Brain pericyte (primary cell): Measurements from ENCODE around the gene ZNF710.
"Not testable (repeated sequence)": the region's sequence is repeated elsewhere in the genome, so short reads cannot be mapped to it uniquely, and the experiment has no call there.

ENCODE experiments used
- DNase-seq: peaks from one replicate; pipeline ENCODE4 v3.0.0-alpha.2; 2012; ENCODE audit warnings: low read depth, low spot score

The ZNF710 gene

DNA sequence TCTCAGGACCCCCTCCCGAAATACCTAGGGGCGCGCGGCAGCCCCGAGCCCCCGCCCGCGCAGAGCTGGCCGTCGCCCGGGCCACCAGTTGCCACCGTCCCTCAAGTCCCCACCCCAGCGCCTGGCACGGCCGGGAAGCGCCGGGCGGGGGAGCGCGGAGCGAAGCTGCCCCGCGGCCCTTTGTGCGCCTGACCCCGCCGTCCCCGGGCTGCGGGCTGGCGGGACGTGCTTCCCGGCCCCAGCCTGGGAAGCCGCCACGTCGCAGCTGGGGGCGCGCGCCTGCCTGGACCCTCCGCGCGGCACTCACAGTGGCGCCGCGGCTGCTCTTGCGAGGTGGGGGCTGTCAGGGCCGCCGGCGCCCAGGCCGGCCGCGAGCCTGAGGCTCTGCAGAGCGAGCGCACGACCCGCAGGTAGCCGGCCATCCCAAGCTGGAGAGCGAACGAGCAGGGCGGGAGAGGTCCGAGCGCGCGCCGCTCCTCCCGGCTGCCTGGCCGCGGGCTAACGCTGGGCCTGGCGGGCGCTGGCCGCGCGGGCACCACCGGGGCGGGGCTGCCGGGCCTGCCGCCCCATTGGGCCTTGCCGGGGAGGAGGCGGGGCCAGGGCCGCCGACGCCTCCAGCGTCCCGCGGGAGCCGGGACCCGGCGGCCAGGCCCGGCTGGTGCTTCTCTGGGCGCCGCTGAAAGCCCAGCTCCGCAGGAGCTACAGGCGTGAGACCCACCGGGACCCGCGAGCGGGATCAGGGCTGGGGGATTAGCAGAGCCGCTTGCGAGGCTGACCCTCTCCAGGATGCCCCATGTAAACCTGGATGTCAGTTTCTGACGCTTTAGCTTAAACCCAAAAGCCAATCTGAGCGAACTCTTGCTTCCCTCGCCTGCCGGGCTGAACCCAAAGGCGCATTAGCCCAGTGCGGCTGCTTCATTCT, 101.1 kb downstream of the ZNF710 start, which contains the start of gene IDH2:
TSS of gene IDH2 (minus strand) at position 500 of the 922 bp plus-strand sequence. CDS start at position 422, 78 bp downstream.
- DNase-seq = no peak

DNA sequence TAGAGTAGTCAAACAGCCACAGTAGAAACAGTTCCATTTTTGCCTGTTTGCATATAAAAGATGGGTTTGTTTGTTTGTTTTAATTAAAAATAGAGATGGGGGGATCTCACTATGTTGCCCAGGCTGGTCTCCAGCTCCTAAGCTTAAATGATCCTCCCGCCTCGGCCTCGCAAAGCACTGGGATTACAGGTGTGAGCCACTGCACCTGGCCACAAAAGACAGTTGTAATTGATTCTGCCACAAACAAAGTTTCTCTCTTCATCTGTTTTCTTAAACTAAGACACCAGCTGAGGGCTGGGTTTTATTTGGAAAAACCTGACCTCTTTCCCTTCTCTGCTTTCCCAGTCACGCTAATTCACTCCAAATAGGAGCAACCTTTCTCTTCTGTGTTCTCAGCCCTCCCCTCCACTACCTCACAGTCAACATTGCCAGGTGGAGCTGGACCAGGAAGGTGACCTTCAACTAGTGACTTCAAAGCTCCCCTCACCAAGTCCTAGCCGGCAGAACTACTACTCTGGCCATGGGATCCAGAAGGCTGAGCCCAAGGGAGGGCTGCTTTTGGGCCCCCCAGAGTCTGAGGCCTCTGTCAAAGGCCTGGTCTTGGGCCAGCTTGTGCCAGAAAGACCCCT, 102.7 kb downstream of the ZNF710 start:
- DNase-seq = no peak

DNA sequence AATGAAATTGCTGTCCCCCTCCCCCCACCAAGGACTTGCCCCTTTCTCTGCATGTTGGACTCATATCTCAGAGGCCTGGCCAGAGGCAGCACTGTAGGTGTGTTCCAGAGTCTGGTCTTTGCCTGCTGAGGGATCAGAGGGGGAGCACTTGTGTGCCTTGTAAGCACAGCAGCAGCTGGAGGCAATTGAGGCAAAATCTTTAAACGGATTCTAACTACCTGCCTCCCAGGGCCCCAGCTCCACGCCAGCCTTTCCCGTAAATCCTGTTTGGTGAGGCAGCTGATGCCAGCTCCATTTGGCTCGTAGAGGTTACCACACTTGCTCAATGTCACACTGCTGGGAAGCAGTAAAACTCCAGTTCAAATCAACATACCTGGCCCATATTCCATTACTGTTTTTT, 103.4 kb downstream of the ZNF710 start:
- no peak for DNase-seq

DNA sequence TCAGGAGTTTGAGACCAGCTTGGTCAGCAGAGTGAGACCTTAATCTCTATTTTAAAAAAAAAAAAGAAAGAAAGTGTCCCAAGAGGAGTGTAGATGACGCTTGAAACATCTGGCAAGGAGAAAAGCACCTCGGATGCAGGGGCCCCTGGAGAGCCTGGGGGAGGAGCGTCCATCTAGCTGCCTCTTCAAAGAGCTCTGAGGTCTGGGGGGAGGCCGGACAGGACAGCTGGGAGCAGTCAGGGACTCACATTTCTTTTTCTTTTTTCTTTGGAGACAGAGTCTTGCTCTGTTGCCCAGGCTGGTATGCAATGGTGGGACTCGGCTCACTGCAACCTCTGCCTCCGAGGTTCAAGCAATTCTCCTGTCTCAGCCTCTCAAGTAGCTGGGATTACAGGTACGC, 104.4 kb downstream of the ZNF710 start:
- no peak for DNase-seq

DNA sequence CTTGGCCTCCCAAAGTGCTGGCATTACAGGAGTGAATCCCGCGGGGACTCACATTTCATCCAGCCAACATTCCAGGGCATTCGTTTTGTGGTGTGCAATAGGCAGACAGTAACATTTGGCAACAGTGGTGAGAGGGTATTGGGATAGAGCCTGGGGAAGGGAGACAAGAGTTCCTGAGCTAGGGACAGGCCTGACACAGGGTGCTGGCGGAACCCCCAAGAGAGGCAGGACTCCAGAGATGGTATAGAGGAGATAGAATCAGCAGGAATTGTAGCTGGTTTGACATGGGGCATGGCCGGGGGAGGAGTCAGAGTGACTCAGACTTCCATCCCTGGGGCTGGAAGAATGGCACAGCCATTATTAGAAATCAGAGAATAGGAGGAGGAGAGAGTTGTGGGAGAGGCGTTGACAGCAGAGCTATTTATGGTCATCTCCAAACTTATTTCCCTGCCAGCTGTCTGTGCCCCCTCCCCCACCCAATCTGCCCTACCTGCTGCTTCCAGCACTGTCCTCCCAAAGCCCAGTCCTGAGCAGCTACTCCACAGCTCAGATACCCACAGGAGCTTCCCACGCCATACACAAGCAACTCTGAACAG, 105.5 kb downstream of the ZNF710 start:
- DNase-seq = no peak

DNA sequence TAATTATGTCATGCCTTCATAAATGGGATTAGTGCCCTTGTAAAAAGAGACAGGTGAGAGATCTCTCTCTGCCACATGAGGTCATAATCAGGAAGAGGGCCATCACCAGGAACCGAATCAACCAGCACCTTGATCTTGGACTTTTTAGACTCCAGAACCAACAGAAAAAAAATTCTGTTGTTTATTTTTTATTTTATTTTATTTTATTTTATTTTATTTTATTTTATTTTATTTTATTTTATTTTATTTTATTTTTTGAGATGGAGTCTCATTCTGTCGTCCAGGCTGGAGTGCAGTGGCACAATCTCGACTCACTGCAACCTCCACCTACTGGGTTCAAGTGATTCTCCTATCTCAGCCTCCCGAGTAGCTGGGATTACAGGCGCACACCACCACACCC, 106.9 kb downstream of the ZNF710 start:
- DNase-seq = not testable (repeated sequence)

DNA sequence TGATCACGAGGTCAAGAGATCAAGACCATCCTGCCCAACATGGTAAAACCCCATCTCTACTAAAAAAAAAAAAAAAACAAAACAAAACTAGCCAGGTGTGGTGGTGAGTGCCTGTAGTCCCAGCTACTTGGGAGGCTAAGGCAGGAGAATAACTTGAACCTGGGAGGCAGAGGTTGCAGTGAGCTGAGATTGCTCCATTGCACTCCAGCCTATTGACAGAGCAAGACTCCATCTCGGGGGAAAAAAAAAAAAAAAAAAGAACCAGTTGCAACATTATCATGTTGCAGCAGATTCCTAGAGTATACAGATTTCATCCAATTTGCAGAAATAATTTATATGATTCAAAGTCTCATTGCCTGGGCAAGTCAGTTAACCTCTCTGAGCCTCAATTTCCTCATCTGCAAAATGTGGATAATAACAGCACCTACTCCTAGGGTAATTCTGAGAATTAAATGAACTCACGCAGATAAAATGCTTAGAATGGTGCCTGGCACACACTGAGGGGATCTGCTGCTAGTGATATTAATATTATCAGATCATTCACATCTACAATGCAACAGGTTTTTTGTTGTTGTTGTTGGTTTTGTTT, 108.1 kb downstream of the ZNF710 start:
- not testable (repeated sequence) for DNase-seq

DNA sequence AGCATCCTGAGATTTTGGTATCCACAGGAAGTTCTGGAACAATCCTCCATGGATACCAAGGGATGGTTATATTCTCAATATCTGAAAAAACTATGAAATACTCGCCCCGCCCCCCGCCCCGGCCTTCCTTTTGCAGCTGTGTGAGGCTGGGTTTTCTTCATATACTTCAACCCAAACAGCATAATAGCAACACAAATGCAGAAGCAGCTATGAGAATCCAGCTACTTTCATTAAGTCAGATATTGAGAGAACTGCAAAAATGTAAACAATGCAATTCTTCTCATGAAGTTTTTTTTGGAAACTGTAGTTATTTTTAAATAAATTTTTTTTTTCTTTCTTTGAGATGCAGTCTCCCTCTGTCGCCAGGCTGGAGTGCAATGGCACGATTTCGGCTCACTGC, 112.0 kb downstream of the ZNF710 start:
- no peak for DNase-seq

DNA sequence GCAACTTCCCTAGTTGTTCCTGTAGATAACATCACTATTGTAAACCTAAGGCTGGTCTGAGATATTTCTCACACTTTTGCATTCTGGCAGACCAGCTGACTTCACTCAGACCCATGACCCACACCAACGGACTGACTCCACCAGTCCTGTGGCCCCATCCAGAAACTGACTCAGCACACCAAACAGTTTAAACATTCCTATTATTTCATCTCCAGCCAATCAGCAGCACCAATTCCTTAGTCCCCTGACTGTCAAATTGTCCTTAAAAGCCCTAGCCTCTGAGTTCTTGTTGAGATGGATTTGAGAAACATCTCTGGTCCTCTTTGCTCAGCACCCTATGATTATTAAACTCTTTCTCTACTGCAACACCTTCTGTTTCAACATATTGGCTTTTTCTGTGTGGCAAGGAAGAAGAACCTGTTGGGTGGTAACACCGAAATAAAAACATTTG, 113.4 kb downstream of the ZNF710 start:
- DNase-seq = no peak

DNA sequence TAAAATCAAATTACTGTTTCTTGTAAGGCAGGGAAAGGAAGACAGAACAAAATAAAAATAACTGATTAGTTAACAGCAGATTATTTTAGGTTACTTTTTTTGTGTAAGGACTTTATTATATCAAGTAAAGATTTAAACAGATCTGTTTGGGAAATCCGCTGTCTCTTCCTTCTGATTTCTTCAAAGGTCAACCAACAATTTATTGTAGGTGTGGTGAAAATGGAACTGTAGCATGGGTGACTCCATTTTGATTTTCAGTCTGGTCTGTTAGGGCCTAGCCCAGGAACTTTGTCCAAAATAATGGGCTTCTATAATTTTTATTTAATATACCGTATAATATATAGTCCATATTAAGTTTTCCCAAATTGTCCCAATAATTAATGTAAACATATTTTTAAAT, 114.7 kb downstream of the ZNF710 start:
- DNase-seq = no peak

DNA sequence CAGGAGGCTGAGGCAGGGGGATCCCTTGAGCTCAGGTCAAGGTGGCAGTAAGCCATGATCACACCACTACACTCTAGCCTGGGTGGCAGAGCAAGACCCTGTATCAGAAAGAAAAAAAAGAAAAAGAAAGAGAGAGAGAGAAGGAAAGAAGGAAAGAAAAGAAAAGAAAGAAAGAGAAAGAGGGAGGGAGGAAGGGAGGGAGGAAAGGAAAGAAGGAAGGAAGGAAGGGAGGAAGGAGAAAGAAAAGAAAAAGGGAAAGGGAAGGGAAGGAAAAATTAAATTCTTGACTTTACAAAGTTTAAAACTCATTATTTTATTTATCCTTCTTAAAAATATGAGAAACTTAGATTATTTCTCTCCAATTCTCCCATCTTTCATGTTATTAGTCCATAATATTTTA, 118.2 kb downstream of the ZNF710 start:
- no peak for DNase-seq

DNA sequence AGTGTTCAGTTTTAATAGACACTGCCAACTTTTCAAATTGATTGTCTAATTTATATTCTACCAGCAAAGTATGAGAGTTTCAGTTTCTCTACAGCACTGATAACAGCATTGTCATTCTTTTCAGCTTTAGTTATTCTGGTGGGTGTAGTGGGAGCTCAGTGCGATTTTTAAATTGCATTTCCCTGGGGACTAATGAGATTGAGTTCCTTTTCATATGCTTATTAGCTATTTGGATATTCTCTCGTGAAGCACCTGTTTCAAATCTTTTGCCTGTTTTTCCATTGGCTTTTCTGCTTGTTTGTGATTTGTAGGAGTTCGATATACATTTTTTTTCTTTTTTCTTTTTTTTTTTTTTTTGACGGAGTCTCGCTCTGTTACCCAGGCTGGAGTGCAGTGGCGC, 120.0 kb downstream of the ZNF710 start:
- DNase-seq = no peak

DNA sequence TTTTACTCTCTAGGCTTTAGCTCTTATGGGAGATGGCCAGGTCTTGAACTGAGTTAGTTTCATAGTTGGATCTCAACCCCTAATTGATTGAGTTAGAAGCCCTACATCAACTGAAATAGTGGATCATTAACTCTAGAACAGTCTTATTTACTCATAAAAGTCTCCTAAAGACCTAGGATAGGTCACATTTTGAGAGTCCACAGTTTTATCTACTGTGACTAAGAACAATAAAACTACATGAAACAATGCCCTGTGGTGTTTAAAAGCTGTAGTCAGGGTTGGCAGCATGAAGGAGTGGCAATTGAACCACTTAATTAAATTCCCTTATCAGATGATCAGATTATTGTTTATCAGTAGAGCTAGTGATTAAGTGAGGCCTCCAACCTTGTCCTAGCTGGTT, 123.4 kb downstream of the ZNF710 start:
- DNase-seq = no peak

DNA sequence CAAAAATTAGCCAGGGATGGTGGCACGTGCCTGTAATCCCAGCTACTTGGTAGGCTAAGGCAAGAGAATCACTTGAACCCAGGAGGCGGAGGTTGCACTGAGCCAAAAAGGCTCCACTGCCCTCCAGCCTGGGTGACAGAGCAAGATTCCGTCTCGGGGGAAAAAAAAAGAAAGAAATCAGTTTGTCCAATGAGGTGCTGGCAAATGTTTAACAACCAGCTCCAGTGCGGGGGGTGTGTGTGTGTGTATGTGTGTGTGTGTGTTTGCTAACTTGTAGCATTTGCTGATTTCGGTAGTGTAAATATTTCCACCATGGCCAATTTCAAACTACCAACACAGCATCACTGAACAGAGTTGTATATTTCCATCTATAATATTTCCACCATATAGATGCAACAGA, 124.9 kb downstream of the ZNF710 start:
- no peak for DNase-seq

DNA sequence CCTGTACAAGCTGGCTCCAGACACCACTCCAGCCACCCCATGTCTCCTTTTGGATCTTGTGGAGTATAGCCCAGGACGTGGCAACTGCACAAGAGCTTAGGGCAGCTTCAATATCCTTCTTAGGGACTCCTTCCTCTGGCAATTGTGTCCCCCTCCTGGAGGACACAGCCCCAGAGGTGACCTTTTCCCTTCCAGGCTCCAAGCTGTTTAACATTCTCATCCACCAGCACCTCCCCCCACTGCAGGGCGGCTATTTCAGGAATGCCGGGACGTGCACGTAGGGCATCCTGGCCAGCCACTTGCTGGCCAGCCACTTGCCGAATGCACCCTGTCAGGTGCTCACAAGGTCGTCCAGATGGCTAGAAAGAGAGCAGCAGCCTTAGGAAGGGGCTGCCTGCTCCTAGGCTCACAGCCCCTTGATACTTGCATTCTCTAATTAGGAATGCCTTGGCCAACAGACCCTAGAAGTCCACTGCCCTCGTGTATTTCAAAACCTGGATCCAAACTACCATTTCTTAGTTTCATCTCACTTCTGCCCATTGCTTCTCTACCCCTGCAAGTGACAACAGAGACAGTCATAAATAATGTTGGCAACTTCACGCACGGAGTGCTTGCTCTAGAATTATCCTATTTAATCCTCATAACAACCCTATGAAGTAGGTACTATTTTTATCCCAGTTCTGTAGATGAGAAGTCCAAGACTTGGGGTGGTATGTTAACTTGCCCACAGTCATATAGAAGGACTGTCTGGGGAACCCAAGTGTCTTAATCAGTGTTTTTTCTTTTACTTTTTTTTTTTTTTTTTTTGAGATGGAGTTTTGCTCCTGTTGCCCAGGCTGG, 125.7 kb downstream of the ZNF710 start:
- DNase-seq = no peak

DNA sequence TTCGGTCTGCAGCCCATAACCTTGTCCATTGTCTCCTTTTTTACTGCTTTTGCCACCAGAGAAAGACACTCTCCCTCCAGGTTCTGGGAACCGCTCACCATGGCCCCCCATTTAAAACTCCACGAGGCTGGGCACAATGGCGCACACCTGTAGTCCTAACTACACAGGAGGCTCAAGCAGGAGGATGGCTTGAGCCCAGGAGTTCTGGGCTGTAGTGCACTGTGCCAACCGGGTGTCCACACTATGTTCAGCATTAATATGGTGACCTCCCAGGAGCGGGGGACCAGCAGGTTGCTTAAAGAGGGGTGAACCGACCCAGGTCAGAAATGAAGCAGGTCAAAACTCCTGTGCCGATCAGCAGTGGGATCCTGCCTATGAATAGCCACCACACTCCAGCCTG, 129.2 kb downstream of the ZNF710 start:
- DNase-seq = no peak
